ENCODE results near the gene RNPEP. TPM values are rescaled to one million over a fixed set of nuclear protein-coding genes. Genes with fewer than 3 reads are reported as not detected.

Gene RNPEP
- total RNA-seq, 1 experiment from 2014 or later, result 57.4 TPM

- H3K36me3 Mint-ChIP-seq, result peaks cover 48% of the 10 kb centered on the region
These were observed 11.9 kb upstream of the RNPEP start for GRCh38 chr1:201970334-201971159.

DNA sequence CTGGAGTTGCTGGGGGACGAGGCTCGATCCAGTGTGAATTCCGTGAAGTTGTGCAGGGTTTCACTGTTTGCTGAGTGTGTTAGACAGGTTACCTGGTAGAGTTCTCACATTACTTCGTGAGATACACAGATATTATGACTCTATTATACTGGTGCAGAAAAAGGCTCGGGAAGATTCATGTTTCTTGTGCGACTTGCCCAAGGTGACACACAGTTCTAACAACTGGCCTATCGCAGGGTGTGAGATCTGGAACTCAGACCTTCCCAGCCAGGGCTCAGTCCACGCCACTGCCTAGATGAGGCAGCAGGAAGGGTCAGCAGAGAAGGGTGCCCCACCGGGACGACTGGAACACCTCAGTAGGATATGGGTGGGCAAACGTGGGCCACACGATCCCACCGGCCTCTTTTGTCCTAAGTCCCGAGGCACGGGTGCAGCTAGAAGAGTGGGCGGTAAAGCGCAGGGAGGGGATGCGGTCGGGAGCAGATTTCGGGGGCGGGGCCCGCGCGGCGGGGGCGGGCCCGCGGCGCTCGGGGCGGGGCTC is 296 bp upstream of the RNPEP start:
- TF ChIP-seq ERG (CRISPR knock-in tag; IDR thresholded peaks at IDR 0.05), result no peak
- TF ChIP-seq CDX4 (CRISPR knock-in tag; IDR thresholded peaks at IDR 0.05; ENCODE audit: borderline replicate concordance), result no peak
- H3K4me1 Mint-ChIP-seq, result peaks cover 25% of the 10 kb centered on the region
- H3K4me3 Mint-ChIP-seq, result peak overlapping the region; percentile 94
- ATAC-seq, result peak; percentile 68
- DNase-seq (ENCODE audit: low spot score), result peak; percentile 73
- H3K27me3 Mint-ChIP-seq (ENCODE audit: low read depth), result peaks cover 8% of the 10 kb centered on the region
- 0 out of 2 replicates have a peak, but pooled peaks cover 2% of the 10 kb centered on the region for H3K36me3 Mint-ChIP-seq
- ChIA-PET POLR2A (interaction anchor here (1.0 to 1.2 kb wide), 2 partner anchors 41 to 86 kb away, joined by 3 read pairs; no protein-coding TSS in a partner anchor), CTCF (interaction anchor here (0.6 to 2.7 kb wide), 8 partner anchors 9 to 262 kb away, joined by 3 to 26 read pairs (median 4); no protein-coding TSS in a partner anchor)
- peak overlapping the region; percentile 84; the same call in 1 of the 2 replicates for H3K27ac Mint-ChIP-seq
- H3K9me3 Mint-ChIP-seq, result no peaks in the 10 kb centered on the region

More at GRCh38 chr1:201970334-201971159, 11.9 kb upstream of the RNPEP start:
- CTCF ChIA-PET, result interaction anchor here (0.9 to 3.8 kb wide), 3 partner anchors 29 to 89 kb away, joined by 3 to 64 read pairs (median 7); no protein-coding TSS in a partner anchor
- Mint-ChIP-seq H3K4me3 (no peak overlapping the region), H3K27ac (no peak overlapping the region), H3K9me3 (no peaks in the 10 kb centered on the region), H3K4me1 (no peaks in the 10 kb centered on the region), H3K27me3 (ENCODE audit: low read depth) (no peaks in the 10 kb centered on the region)
- POLR2A ChIA-PET, result no interaction called here
- TF ChIP-seq, protein P1, sequence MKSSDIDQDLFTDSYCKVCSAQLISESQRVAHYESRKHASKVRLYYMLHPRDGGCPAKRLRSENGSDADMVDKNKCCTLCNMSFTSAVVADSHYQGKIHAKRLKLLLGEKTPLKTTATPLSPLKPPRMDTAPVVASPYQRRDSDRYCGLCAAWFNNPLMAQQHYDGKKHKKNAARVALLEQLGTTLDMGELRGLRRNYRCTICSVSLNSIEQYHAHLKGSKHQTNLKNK (CRISPR knock-in tag; IDR thresholded peaks at IDR 0.05), result no peak
- TF ChIP-seq FOXP1 (CRISPR knock-in tag; IDR thresholded peaks at IDR 0.05; ENCODE audit: borderline replicate concordance) (no peak), MYBL2 (CRISPR knock-in tag; IDR thresholded peaks at IDR 0.05) (no peak), SOX15 (CRISPR knock-in tag; IDR thresholded peaks at IDR 0.05) (no peak), SP1 (CRISPR knock-in tag; conservative IDR thresholded peaks at IDR 0.05) (no peak), TEAD4 (CRISPR knock-in tag; IDR thresholded peaks at IDR 0.05) (no peak), ETV6 (CRISPR knock-in tag; IDR thresholded peaks at IDR 0.05) (no peak), GABPB1 (CRISPR knock-in tag; IDR thresholded peaks at IDR 0.05) (no peak), CREB1 (CRISPR knock-in tag; IDR thresholded peaks at IDR 0.05) (no peak)
- ATAC-seq (no peak), DNase-seq (ENCODE audit: low spot score) (no peak)

DNA sequence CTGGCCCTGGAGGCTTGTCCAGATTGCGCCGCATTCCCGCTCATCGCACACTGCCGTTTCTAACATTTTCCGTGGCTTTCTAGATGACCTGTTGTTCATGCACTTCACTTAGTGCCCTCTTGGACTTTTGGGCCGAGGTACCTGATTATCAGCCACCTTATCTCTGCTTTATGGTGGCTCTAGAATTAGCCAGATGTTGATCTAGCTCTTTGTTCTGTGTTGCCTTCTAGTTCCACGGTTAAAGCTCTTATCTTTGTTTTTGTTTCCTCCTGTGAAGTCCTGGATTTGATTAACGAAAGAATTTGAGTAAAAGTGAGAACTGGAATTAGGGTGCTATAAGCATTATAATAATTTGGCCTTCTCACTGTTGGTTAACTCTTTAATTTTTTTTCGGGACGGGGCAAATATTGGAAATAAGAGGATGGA is 945 bp downstream of the RNPEP start:
- TF ChIP-seq KAT7 (CRISPR knock-in tag; IDR thresholded peaks at IDR 0.05; ENCODE audit: borderline replicate concordance), result no peak
- no peak for TF ChIP-seq MYBL2 (CRISPR knock-in tag; IDR thresholded peaks at IDR 0.05)
- TF ChIP-seq, protein P2, sequence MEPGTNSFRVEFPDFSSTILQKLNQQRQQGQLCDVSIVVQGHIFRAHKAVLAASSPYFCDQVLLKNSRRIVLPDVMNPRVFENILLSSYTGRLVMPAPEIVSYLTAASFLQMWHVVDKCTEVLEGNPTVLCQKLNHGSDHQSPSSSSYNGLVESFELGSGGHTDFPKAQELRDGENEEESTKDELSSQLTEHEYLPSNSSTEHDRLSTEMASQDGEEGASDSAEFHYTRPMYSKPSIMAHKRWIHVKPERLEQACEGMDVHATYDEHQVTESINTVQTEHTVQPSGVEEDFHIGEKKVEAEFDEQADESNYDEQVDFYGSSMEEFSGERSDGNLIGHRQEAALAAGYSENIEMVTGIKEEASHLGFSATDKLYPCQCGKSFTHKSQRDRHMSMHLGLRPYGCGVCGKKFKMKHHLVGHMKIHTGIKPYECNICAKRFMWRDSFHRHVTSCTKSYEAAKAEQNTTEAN (CRISPR knock-in tag; IDR thresholded peaks at IDR 0.05), result no peak
- TF ChIP-seq ATF1 (CRISPR knock-in tag; IDR thresholded peaks at IDR 0.05), result 0 out of 2 replicates have a peak, but pooled peaks have one; percentile 15
- no peak for TF ChIP-seq ZNF232 (CRISPR knock-in tag; IDR thresholded peaks at IDR 0.05)
- TF ChIP-seq ZNF138 (CRISPR knock-in tag; conservative IDR thresholded peaks at IDR 0.05), result no peak
- no peak for TF ChIP-seq FOXJ3 (CRISPR knock-in tag; IDR thresholded peaks at IDR 0.05; ENCODE audit: borderline replicate concordance)
- TF ChIP-seq RELA (CRISPR knock-in tag; IDR thresholded peaks at IDR 0.05; ENCODE audit: borderline replicate concordance), result no peak
- 0 out of 2 replicates have a peak, but pooled peaks have one; percentile 13 for TF ChIP-seq ETV6 (CRISPR knock-in tag; IDR thresholded peaks at IDR 0.05)
- no peak for TF ChIP-seq EMX1 (CRISPR knock-in tag; IDR thresholded peaks at IDR 0.05)
- ChIA-PET POLR2A (interaction anchor here (0.8 kb wide), 1 partner anchor 24 kb away, joined by 4 read pairs; no protein-coding TSS in a partner anchor), CTCF (interaction anchor here (0.7 to 2.7 kb wide), 9 partner anchors 11 to 152 kb away, joined by 3 to 26 read pairs (median 4); no protein-coding TSS in a partner anchor)
- Mint-ChIP-seq H3K27me3 (ENCODE audit: low read depth) (peaks cover 8% of the 10 kb centered on the region), H3K9me3 (no peaks in the 10 kb centered on the region), H3K36me3 (peaks cover 2% of the 10 kb centered on the region; the same call in 1 of the 2 replicates), H3K4me1 (peaks cover 26% of the 10 kb centered on the region), H3K27ac (peak overlapping the region; percentile 96), H3K4me3 (peak overlapping the region; percentile 100)
- DNase-seq (ENCODE audit: low spot score) (no peak), ATAC-seq (no peak)

Measured in WTC11 (cell line).